Hepatocyte (in vitro differentiated cells): ENCODE data around the gene TP73. TPM values are rescaled to one million over a fixed set of nuclear protein-coding genes. Genes with fewer than 3 reads are reported as not detected.

Source experiments
- DNase-seq: peaks from one replicate; pipeline ENCODE4 v3.0.0-alpha.2; 2016; ENCODE audit warnings: low spot score
- H2AFZ ChIP-seq: fragments of 200-600 bp; sonication (generic); 2 replicates; pipeline ENCODE4 v1.6.0; 2016; ENCODE audit warnings: antibody characterized with exemption, mild to moderate bottlenecking
- H3K27ac ChIP-seq: fragments of 200-600 bp; sonication (generic); 2 replicates; pipeline ENCODE4 v1.5.1; 2016; ENCODE audit warnings: mild to moderate bottlenecking
- H3K27me3 ChIP-seq: fragments of 200-600 bp; sonication (generic); 2 replicates; pipeline ENCODE4 v1.6.1; 2016
- H3K36me3 ChIP-seq: fragments of 200-600 bp; sonication (generic); replicated peaks from 2 replicates; pipeline ENCODE4 v1.5.1; 2016; ENCODE audit warnings: low read depth; ENCODE audit not compliant: insufficient read depth
- H3K4me1 ChIP-seq: fragments of 200-600 bp; sonication (generic); 2 replicates; pipeline ENCODE4 v1.5.1; 2016; ENCODE audit warnings: mild to moderate bottlenecking, moderate library complexity; ENCODE audit not compliant: insufficient read depth
- H3K4me2 ChIP-seq: fragments of 200-600 bp; sonication (generic); 2 replicates; pipeline ENCODE4 v1.6.0; 2016
- H3K4me3 ChIP-seq: fragments of 200-600 bp; sonication (generic); 2 replicates; pipeline ENCODE4 v1.5.1; 2016; ENCODE audit warnings: mild to moderate bottlenecking
- H3K79me2 ChIP-seq: fragments of 200-600 bp; sonication (generic); 2 replicates; pipeline ENCODE4 v1.6.0; 2017; ENCODE audit warnings: mild to moderate bottlenecking
- H3K9me2 ChIP-seq: fragments of 200-600 bp; sonication (generic); replicated peaks from 2 replicates; pipeline ENCODE4 v1.6.0; 2017; ENCODE audit warnings: mild to moderate bottlenecking; ENCODE audit not compliant: insufficient read depth
- H3K9me3 ChIP-seq: fragments of 200-600 bp; sonication (generic); 2 replicates; pipeline ENCODE4 v1.5.1; 2016; ENCODE audit warnings: low read depth, mild to moderate bottlenecking
- H4K20me1 ChIP-seq: fragments of 200-600 bp; sonication (generic); 2 replicates; pipeline ENCODE4 v1.6.0; 2016; ENCODE audit warnings: mild to moderate bottlenecking; ENCODE audit not compliant: insufficient read depth, poor library complexity, severe bottlenecking
- CTCF ChIP-seq: fragments of 200-600 bp; sonication (generic); IDR thresholded peaks from 2 replicates; pipeline ENCODE4 v1.5.1; 2016; ENCODE audit warnings: antibody characterized with exemption, mild to moderate bottlenecking; ENCODE audit not compliant: poor library complexity
- EZH2 ChIP-seq: fragments of 200-600 bp; sonication (generic); IDR thresholded peaks from 2 replicates; pipeline ENCODE4 v1.6.1; 2016; ENCODE audit warnings: antibody characterized with exemption, mild to moderate bottlenecking, borderline replicate concordance
- EZH2phosphoT487 ChIP-seq: fragments of 200-600 bp; sonication (generic); IDR thresholded peaks from one replicate; pipeline ENCODE4 v1.6.1; 2018; ENCODE audit warnings: antibody characterized with exemption, mild to moderate bottlenecking, low read depth, moderate library complexity; ENCODE audit not compliant: unreplicated experiment, severe bottlenecking
- WGBS: methylation state at CpG from one replicate; pipeline ENCODE4 v1.1.6; 2016; ENCODE audit warnings: low lambda C conversion rate; ENCODE audit errors: missing lambda C conversion rate; 5-methylcytosine and 5-hydroxymethylcytosine counted together
- polyA plus RNA-seq: library from polyadenylated mRNA; unstranded; fragments of >200 nt; fragmentation: Nextera tagmentation; extraction: Ambion mirVana; gene quantifications from 2 replicates; pipeline ENCODE4 v1.2.1, GENCODE V29; 2016
- total RNA-seq: library from RNA; depleted of rRNA; stranded (reverse); fragments of >200 nt; gene quantifications from 2 replicates; pipeline ENCODE4 v1.2.3, GENCODE V29; 2014

Gene TP73
- total and polyA plus RNA-seq, 2 experiments from 2014 or later = 0.27 to 0.47 TPM

GRCh38 chr1:3660704-3661103, 8.4 kb downstream of the TP73 start:
- no peak for DNase-seq
- Histone ChIP-seq H3K79me2 (no peaks in the 10 kb centered on the region), H4K20me1 (no peaks in the 10 kb centered on the region), H3K27ac (no peak overlapping the region), H3K27me3 (peaks cover 18% of the 10 kb centered on the region), H3K9me3 (no peaks in the 10 kb centered on the region), H3K4me1 (no peaks in the 10 kb centered on the region), H2AFZ (no peak overlapping the region), H3K4me2 (no peak overlapping the region), H3K4me3 (no peak overlapping the region), H3K9me2 (no peaks in the 10 kb centered on the region), H3K36me3 (no peaks in the 10 kb centered on the region)
- 72% methylated on average over 2 of the region's 2 CpGs for WGBS
- TF ChIP-seq CTCF = no peak
- TF ChIP-seq EZH2 = no peak
- TF ChIP-seq EZH2phosphoT487 = no peak

- H2AFZ ChIP-seq = no peak overlapping the region
- no peaks in the 10 kb centered on the region for H4K20me1 ChIP-seq
- H3K4me1 ChIP-seq = no peaks in the 10 kb centered on the region
- no peak for DNase-seq
- peaks cover 11% of the 10 kb centered on the region for H3K27me3 ChIP-seq
- H3K4me3 ChIP-seq = no peak overlapping the region
- 93% methylated on average over 4 of the region's 4 CpGs for WGBS
- no peaks in the 10 kb centered on the region for H3K36me3 ChIP-seq
- no peaks in the 10 kb centered on the region for H3K9me3 ChIP-seq
- no peak overlapping the region for H3K27ac ChIP-seq
- TF ChIP-seq CTCF (no peak), EZH2 (no peak)
- no peaks in the 10 kb centered on the region for H3K79me2 ChIP-seq
- no peaks in the 10 kb centered on the region for H3K9me2 ChIP-seq
- H3K4me2 ChIP-seq = no peak overlapping the region
Measured at GRCh38 chr1:3661631-3662030, 9.3 kb downstream of the TP73 start.

- no peaks in the 10 kb centered on the region for H4K20me1 ChIP-seq
- TF ChIP-seq EZH2 (no peak), EZH2phosphoT487 (no peak), CTCF (no peak)
- DNase-seq = no peak
- no peaks in the 10 kb centered on the region for H3K9me2 ChIP-seq
- no peaks in the 10 kb centered on the region for H3K4me1 ChIP-seq
- H3K36me3 ChIP-seq = no peaks in the 10 kb centered on the region
- no peaks in the 10 kb centered on the region for H3K79me2 ChIP-seq
- 86% methylated on average over 16 of the region's 16 CpGs for WGBS
- H2AFZ ChIP-seq = no peak overlapping the region
- no peak overlapping the region for H3K27ac ChIP-seq
- H3K4me3 ChIP-seq = no peak overlapping the region
- peaks cover 9% of the 10 kb centered on the region for H3K27me3 ChIP-seq
- no peaks in the 10 kb centered on the region for H3K9me3 ChIP-seq
- no peak overlapping the region for H3K4me2 ChIP-seq
Measured at GRCh38 chr1:3662080-3662671, 9.9 kb downstream of the TP73 start.
